Mesenteric fat pad (tissue), 1 donor: ENCODE measurements around the gene CDKN2AIPNL. TPM values are rescaled to one million over a fixed set of nuclear protein-coding genes. Genes with fewer than 3 reads are reported as not detected.

ENCODE experiments used
- DNase-seq: peaks from one replicate; pipeline ENCODE4 v3.0.0-alpha.2; 2020; ENCODE audit warnings: low spot score
- long read RNA-seq: library from polyadenylated mRNA; unstranded; transcript quantifications from one replicate; pipeline ENCODE4 v2.0.0, GENCODE V29; 2020
- total RNA-seq: library from RNA; stranded (reverse); fragmentation: NEBNext Ultra II Directional; extraction: Animal tissue kit (Norgen Biotek cat#: 25700); gene quantifications from one replicate; pipeline ENCODE4 v1.2.1, GENCODE V29; 2021
- donor health status: DM: yes; HTN: yes; CAD: no.

The CDKN2AIPNL gene, protein sequence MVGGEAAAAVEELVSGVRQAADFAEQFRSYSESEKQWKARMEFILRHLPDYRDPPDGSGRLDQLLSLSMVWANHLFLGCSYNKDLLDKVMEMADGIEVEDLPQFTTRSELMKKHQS
- 19.5 TPM for total RNA-seq
- long read RNA-seq, transcript CDKN2AIPNL-202 (3 exons, 1,223 nt), result major isoform, 49 of 52 reads
- long read RNA-seq, partial matches to known transcripts, result 0 of 52 reads
- long read RNA-seq, other reads (novel, unspliced or antisense), result 3 of 52 reads

DNA sequence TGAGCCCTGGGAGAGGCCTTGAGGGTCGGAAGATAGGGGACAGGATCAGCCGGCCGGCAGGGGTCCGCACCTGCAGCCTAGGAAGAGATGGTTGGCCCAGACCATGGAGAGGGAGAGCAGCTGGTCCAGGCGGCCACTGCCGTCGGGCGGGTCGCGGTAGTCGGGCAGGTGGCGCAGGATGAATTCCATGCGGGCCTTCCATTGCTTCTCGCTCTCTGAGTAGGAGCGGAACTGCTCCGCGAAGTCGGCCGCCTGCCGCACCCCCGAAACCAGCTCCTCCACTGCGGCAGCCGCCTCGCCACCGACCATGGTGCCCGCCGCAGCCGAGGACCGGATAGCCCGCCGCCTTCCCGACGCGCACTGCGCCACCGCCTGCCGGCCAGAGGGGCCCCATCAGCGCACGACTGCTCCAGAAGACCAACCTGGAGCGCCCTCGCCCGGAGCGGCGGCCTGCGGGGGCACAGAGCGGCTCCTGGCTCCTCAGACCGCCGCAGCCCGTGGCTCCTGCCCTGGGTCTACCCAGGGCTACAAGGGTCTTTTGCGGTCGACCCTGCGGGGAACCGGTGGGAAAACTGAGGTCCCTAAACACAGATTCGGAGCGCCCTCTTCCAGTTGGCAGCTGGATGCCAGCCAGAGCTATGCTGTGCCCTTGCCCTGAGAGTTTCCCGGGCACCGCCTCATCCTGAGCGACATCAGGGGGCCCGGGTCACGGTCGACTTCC, at the start of gene CDKN2AIPNL:
Gene CDKN2AIPNL, minus strand, starts transcription at position 336 of the 721 bp plus-strand sequence. Its CDS starts 27 bp downstream, at position 309.
- DNase-seq, result peak; percentile 98

DNA sequence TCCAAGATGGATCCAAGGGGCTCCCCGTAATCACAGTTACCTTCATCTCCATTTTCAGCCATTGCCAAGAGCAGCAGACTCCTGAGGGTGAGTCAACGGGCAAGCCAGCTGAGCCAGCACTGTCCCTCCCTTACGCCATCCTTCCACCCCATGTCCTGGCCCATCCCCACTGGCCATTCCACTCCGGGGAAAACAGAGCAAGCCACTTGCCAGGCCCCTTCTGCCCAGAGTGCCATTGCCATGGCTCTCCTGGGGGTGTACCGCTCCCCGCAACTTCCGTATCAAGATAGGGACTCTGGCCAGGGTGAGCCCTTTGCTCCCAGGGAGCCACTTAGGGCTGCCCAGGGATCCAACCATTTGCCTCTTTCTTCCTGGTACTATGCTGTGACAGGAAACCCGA, 48.9 kb upstream of the CDKN2AIPNL start:
- DNase-seq, result no peak

DNA sequence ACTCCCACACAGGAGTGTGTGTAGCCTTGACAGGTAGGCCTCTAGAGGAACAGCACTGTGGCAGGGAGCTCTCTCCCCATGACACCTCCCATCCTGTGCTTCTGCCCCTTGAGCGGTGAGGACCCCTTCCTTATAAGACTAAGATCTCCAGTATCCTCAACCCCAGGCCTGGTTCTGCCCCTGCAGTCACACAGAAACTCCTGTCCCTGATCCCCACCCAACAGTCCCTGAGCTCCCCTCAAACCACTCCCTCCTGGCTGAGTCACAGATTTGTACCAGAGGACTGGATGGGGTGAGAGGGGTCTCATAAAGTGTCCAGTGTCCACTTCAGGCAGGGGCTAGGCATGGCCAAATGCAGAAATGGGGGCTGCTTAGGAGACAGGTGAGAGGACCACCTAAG, 47.8 kb upstream of the CDKN2AIPNL start:
- no peak for DNase-seq

GRCh38 chr5:134459010-134459403, 47.3 kb upstream of the CDKN2AIPNL start:
- no peak for DNase-seq

GRCh38 chr5:134458234-134459009, 46.7 kb upstream of the CDKN2AIPNL start:
- no peak for DNase-seq

- no peak for DNase-seq
These were observed 46.1 kb upstream of the CDKN2AIPNL start for GRCh38 chr5:134457801-134458200.

DNA sequence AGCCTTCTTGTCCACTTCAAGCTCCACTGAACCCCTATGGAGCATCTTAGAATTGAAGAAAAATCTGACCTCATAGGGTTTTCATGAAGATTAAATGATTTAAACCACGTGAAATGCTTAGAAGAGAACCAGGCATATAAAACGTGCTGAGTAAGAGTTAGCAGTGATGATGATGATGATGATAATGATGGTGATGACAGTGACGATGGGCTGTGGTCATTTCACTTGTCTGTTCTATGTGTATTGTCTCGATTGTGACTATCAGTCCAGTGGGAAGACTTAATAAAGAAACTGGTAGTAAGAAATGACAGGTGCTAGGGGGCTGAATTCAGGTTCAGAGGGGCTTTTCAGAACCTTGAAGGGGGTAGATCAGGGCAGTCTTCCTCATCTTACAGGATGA, 45.1 kb upstream of the CDKN2AIPNL start:
- DNase-seq, result no peak

DNA sequence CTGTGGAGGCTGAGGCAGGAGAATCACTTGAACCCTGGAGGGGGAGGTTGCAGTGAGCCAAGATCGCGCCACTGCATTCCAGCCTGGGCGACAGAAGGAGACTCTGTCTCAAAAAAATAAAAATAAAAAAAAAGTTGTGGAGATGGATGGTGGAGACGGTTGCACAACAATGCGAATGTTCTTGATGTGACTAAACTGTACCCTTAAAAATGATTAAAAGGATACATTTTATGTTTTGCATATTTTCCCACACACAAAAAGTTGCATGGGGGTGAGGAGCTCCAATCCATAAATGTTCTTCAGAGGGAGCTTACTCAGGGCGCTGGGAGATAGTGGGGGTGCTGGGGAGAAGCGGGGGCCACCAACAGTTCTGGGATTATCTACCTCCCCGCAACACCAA, 43.8 kb upstream of the CDKN2AIPNL start:
- DNase-seq, result no peak

GRCh38 chr5:134453016-134453415, 41.3 kb upstream of the CDKN2AIPNL start:
- DNase-seq, result no peak

GRCh38 chr5:134451936-134452505, 40.3 kb upstream of the CDKN2AIPNL start:
- DNase-seq, result no peak

- no peak for DNase-seq
These were observed 39.7 kb upstream of the CDKN2AIPNL start for GRCh38 chr5:134451225-134451935.

- DNase-seq, result no peak
These were observed 38.7 kb upstream of the CDKN2AIPNL start for GRCh38 chr5:134450374-134450773.

- DNase-seq, result no peak
These were observed 37.5 kb upstream of the CDKN2AIPNL start for GRCh38 chr5:134449167-134449566.

GRCh38 chr5:134447815-134448520, 36.3 kb upstream of the CDKN2AIPNL start:
- no peak for DNase-seq

- DNase-seq, result no peak
These were observed 35.3 kb upstream of the CDKN2AIPNL start for GRCh38 chr5:134446938-134447337.

DNA sequence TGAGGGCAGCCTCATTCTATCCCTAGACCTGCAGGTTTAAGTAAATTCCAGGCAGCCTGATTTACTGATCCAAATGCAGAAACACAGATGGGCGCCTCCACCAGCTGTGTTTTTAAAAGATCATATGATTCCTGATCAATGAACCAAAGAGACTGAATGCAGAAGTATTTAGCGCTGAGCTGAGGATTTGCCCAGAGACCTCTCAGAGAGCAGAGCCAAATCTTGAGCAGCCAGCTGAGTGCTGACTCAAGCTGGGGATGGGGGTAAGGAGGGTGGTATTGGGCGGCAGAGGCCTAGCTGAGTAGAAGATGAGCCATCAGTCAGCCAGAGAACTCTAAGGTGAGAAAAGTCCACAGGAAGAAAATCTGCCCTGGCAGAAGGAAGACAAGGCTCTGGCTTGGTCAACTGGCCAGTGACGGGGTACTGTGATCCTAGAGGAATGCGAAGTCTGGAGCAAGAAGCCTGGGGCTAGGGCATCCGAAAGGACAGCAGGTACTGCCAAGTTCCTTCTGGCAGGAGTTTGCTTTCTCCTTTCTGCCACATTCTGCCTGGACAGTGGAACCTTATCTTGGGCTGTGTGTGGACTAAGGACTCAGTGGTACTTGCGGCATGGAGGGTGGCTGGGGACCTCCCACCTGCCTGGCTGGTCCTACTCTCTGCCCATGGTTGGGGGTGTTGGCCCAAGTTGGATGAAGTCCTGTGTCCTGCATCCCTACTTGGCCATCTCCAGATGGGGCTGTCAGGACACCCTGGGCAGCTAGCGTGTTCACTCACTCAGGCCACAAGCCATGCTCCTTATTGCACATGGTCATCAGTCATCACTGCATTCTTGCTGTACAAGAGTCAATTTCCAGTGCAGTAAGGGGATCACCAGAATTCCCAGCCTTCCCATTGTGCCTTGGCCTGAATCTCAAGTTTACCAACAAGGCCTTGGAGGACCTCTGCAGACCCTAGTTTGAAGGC, 34.5 kb upstream of the CDKN2AIPNL start:
- DNase-seq, result no peak

DNA sequence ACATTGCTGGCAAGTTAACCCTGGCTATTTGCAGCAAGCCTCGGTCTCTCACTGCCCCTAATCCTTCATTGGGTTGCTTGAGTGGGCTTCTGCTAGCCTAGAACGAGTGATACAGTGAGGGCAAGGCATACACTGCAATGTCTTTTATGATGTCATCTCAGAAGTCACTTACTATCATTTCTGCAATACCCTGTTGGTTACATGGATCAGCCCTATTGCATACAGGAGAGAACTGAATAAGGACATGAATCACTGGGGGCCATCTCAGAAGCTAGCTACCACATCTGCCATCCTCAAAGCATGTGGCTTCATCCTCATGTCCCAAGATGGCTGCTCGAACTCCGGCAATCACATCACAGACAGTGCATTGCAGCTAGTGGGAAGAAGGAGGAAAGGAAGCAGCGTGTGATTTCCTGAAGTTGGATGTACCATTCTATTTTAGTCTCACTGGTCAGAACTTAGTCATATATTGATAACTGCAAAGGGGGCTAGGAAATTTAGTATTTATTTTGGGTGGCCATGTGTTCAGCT, 33.3 kb upstream of the CDKN2AIPNL start:
- no peak for DNase-seq

DNA sequence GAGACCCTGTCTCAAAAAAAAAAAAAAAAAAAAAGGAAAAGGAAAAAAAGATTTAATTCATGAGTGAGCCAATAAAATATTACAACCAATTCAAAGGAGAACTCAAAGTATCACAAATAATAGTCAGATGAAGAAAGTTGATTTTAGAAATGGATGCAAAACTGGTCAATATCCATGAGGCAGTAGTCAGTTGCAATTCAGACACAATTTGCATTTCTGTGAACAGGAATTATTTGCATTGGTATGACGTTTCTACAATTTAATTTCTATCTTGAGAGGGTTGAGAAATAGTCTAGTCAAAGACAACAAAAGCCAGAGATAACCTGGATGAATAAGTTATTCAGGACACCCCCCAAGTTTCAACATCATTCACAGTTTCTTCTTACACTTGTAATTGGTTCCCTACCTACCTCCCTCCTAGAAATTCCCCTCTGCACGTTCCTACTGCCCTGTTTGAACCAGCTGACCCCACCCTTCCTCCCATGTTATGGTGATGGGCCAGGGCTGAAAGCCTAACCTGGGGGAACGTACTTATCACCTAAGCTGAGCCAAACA, 28.6 kb upstream of the CDKN2AIPNL start:
- DNase-seq, result no peak

DNA sequence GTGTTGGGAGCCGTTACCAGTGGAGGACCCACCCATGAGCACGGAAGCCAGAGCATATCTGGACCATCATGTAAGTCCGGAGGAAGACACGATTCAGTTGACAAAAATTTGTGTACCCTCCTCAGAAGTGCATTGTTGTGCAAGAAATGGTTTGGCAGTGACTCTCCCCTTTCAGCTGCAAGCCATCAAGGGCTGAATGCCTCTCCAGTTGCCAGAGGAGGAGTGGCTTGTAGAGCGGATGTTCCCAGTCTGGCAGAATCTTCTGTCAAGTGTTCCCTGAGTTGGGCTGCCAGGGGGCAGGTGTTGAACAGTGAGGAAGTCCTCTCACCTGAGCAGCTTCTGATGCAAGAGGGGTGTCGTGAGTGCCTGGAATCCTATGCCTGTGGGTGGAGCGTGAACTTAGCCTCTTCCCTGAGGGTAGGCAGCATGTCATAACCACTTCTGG, 27.6 kb upstream of the CDKN2AIPNL start:
- no peak for DNase-seq
